Epithelial cell of esophagus (primary cell): ENCODE data around the gene ROBO4.

Experiments
- DNase-seq: peaks from one replicate; pipeline ENCODE4 v3.0.0; 2010; ENCODE audit warnings: low read depth
- H3K4me3 ChIP-seq: 2 replicates; pipeline ENCODE4 v1.5.1; 2011; ENCODE audit warnings: mild to moderate bottlenecking, low read length, control low read depth
- CTCF ChIP-seq: IDR thresholded peaks from 2 replicates; pipeline ENCODE4 v1.5.1; 2011; ENCODE audit warnings: low read depth, mild to moderate bottlenecking, low read length, control low read depth, inconsistent platforms; ENCODE audit not compliant: insufficient read depth; ENCODE audit errors: missing control alignments

ROBO4 gene

DNA sequence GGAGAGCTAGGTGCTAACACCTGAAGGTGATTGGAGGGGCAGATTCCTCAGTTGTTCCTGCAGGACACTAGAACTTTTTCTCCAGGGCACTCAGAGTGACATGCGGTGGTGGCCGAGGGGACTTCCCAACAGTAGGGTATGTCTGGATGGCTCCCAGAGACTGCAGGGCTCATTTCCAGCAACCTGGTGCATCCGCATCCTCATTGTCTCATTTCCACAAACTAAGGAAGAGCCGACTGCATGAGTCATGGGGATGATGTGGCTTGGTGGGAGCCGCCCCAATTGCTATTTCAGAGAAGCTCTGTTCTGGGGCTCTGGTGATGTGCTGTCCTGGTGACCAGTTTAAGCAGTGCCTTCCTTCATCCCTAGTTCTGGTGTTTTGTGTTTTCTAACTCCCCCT lies 2.8 kb upstream of the ROBO4 start:
- H3K4me3 ChIP-seq = no peak overlapping the region
- DNase-seq = peak; percentile 92
- no peak for TF ChIP-seq CTCF

- no peak for DNase-seq
- H3K4me3 ChIP-seq = no peak overlapping the region
- TF ChIP-seq CTCF = no peak
Measured at GRCh38 chr11:124899383-124900145, 1.9 kb upstream of the ROBO4 start.

DNA sequence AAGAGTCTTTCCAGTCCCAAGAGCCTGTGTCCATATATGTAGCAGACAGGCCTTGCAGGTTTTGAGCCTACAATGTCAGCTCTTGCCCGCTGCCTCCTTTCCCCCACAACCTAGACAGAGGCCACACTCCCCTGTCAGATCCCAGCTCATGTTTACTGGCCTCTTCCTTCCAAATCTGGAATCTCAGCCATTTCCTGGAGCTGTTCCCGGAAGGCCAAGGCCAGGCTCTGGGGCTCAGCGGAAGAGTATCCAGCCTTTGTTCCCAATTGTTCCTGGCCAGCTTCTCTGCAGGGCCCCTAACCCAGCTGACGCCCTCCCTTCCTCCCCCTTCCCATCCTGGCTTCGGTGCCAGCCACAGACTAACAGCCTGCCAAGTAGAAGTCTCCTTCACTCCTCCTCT lies 1.0 kb upstream of the ROBO4 start:
- H3K4me3 ChIP-seq = no peak overlapping the region
- no peak for DNase-seq
- no peak for TF ChIP-seq CTCF

- TF ChIP-seq CTCF = peak; percentile 26
- peak; percentile 92 for DNase-seq
- no peak overlapping the region for H3K4me3 ChIP-seq
Measured at GRCh38 chr11:124898263-124898680, 607 bp upstream of the ROBO4 start.

- H3K4me3 ChIP-seq = no peak overlapping the region
- DNase-seq = no peak
- TF ChIP-seq CTCF = no peak
Measured at GRCh38 chr11:124896821-124897391, 759 bp downstream of the ROBO4 start.

- DNase-seq = no peak
- TF ChIP-seq CTCF = no peak
- H3K4me3 ChIP-seq = no peak overlapping the region
Measured at GRCh38 chr11:124896071-124896750, 1.5 kb downstream of the ROBO4 start.
